Activated CD4-positive, alpha-beta T cell treated with anti-CD3 and anti-CD28 coated beads for 48 hours (primary cell): ENCODE measurements around the gene NIPAL4.
"Not testable (repeated sequence)": the region's sequence is repeated elsewhere in the genome, so short reads cannot be mapped to it uniquely, and the experiment has no call there.

Source experiments
- DNase-seq: peaks from one replicate; pipeline ENCODE4 v3.0.0-alpha.2; 2020

NIPAL4 gene

GRCh38 chr5:157463621-157464518 is 3.9 kb downstream of the NIPAL4 start:
- DNase-seq = no peak

- DNase-seq = peak; percentile 79
Observed at GRCh38 chr5:157464519-157465171, 4.6 kb downstream of the NIPAL4 start.

GRCh38 chr5:157468293-157468965 is 8.4 kb downstream of the NIPAL4 start:
- DNase-seq = no peak

GRCh38 chr5:157469073-157469472 is 9.1 kb downstream of the NIPAL4 start:
- no peak for DNase-seq

GRCh38 chr5:157469687-157470086 is 9.7 kb downstream of the NIPAL4 start:
- DNase-seq = no peak

DNA sequence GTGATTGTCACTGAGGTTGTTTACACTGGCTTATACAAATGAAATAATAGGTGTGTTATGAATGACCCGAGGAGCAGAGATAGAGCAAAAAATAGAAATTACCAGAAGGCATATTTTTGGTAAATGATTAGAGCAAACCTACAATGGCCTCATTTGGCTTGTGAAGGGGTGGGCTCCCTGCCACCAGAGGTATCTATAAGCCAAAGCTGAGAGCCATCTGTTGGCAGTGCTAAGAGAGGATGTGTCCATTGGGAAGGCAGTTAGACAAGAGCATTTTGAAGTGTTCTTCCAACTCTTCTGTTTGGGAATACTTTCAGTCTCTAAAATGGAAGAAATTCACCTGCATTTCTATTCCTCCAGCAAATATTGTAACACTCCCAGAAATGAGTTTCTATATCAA is 10.6 kb downstream of the NIPAL4 start:
- no peak for DNase-seq

- peak; percentile 38 for DNase-seq
Observed at GRCh38 chr5:157471709-157472108, 11.7 kb downstream of the NIPAL4 start.

GRCh38 chr5:157473383-157474320 is 13.6 kb downstream of the NIPAL4 start:
- no peak for DNase-seq

GRCh38 chr5:157475432-157475831 is 15.4 kb downstream of the NIPAL4 start:
- DNase-seq = no peak

- DNase-seq = peak; percentile 34
Observed at GRCh38 chr5:157476702-157477408, 16.8 kb downstream of the NIPAL4 start.

DNA sequence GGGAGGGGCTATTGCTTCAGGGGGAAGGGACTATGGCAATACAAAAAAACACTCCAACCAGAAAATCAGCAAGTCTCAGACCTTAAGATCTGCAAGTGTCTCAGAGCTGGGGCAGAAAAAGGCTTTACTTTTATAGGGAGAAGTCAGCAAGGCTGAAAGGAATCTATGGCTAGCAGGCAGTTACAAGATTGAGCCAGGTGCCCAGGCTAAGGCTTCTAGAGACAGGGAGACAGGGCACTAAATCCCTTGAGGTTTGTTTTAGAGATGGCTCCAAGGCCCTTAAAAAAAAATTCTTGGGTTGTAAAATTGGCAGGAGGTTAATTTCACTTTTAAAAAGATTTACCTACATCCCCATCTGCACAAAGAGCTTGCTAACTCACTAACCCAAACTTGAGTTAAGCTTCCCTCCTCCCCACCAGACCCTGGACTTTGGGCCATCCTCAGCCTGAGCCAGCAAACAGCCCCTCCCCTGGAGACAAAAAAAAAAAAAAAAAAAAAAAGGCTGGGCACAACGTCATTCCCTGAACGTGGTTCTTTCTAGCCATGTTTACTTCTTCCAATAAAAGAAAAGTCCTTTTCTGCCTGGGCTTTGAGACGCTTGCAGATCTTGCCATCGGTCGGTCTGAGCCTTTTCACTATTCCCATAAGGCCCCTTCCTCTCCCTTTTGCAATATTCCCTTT is 17.9 kb downstream of the NIPAL4 start:
- DNase-seq = no peak

DNA sequence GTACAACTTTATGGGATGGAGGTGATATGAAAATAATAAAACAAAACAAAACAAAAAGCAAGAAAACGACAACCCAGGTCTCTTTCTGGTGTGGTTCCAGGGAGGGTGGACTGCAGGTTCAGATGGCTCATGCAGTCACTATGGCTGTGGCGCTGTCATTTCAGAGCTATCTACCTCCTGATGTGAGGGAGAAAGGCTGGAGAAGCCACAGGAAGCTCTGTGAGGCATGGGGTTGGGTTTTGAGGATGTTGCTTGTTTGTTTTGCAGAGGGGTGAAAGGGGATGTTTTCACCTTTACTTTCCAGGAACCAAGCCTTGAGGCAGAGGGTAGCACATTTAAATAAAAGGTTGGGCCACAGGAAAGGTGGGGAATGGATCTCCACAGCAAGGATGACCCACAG is 18.7 kb downstream of the NIPAL4 start:
- DNase-seq = no peak

DNA sequence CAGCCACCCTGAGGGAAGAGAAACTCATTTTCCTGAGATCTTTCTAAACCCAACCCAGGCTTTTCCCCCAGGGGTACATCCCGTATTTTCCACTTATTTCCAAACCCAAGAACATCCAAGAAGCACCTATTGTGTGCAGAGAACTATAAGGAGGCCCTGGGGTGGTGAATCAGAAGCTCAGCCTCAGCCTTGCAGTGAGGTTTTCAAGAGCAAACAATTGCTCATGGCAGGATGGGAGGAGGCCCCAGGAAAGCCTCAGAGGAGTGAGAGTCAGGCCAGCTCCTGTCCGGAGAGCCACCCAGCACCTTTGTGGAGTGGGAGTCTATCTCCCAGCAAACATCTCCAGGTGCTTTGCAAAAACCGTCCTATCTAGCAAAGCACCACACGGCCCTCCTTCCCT is 19.2 kb downstream of the NIPAL4 start:
- no peak for DNase-seq

DNA sequence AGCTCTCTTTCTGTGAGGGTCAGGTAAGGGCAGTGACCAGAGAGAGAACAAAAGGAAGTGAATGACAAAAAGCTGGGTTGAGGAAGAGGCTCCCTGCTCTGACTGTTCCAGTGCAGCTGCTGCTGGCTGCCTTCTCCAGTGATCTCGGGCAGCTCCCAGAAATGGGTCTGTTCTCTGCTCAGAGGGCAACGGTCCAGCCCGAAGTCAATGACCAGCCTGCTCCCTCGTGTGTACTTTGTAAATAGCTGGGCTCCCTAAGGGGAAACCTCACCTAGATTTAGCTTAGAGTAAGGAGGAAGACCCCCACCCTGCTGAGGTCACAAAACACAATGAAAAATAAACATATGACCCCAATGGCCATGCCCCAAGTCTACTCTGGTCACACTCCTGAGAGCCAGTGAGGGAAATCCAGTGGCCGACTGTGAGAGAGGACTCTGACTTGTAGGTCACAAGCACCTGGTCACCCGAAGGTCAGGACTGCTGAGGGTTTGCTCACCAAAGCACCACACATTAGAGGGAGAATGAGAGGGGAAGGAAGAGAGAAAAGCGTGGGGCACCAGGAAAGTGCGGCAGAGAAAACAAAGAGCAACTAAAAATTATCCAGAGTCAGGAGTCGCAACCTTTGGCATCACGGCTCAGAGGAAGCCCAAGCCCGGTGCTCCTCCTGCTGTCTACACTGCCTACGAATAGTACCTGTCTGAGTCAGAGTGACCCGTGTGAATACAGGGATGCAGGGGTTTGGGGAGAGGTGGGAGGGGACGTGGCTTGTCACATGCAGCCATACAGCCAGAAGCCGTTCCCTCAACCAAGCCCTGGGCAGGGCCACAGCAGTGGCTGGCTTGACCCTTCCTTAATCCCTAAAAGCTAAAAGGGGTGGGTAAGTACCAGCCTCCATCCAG is 19.8 kb downstream of the NIPAL4 start:
- no peak for DNase-seq

DNA sequence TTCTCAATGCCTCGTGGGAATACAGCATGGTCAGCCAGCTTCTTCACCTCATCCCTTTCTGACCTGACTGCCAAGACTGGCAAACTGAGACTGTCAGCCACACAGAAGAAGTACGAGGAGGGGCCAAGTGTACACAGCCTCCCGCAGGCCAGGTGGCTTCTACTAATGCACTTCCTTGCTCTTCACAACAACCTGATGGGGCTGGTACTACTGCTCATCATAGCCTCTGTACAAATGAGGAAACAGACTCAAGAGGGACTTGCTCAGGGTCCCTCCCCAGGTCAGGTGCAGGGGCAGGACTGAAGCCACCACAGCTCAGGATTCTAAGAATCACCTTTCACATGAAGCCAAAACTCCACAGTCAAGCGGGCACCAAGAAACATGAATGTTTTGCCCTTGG is 21.3 kb downstream of the NIPAL4 start:
- DNase-seq = no peak

GRCh38 chr5:157481666-157482065 is 21.7 kb downstream of the NIPAL4 start:
- no peak for DNase-seq

- DNase-seq = not testable (repeated sequence)
Observed at GRCh38 chr5:157482702-157483101, 22.7 kb downstream of the NIPAL4 start.

GRCh38 chr5:157484768-157485167 is 24.8 kb downstream of the NIPAL4 start:
- DNase-seq = no peak

GRCh38 chr5:157485340-157485739 is 25.3 kb downstream of the NIPAL4 start:
- DNase-seq = no peak

DNA sequence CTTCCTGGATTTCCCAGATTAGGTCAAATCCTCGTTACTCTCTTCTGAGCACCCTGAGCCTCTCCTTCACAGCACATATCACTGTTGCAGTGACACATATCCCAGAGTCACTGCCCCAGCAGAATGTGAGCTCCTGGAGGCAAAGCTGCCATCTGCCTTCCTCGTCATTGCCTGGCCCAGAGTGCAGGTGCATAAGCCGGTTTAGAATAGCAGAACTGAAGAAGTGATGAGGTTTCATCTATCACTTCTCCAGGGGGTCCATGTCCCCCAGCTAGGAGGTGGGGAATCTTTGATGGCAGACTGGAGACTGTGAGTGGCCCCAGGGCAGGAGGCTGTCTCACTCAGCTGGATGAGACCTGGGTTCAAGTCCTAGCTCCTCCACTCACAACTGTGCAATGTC is 25.8 kb downstream of the NIPAL4 start:
- no peak for DNase-seq
